ENCODE results near the gene TNIK. TPM values are rescaled to one million over a fixed set of nuclear protein-coding genes. Genes with fewer than 3 reads are reported as not detected.

The TNIK gene
- total and polyA plus RNA-seq, 2 experiments from 2014 or later = 7.4 to 13.8 TPM

DNA sequence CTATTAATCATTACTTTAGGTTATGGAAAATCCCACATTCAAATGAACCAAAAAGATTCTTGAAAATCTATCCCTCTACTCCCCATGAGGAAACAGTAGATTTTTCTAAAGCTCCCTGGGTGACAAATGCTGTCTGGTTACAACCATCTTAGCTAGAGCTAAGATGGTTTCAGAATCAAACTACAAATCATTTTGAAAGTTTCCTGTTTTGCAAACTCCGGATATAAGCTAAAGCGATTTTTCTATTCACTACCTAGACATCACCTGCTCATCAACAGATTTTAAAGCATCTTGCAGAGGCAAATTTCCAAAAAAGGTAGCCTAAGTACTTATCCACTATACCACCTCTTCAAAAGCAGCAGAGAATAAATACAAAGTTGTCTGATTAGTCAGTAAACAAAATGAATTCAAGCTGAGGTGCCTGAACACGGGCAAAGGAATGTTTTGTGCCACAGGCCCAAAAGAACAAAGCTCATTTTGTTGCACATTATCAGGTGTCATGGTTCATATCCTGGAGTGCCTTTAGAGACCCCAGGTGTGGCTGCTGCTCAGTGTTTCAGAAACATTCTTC is 204.9 kb downstream of the TNIK start:
- TF ChIP-seq EZH2 (IDR thresholded peaks at IDR 0.05; ENCODE audit: borderline replicate concordance) (no peak), EZH2phosphoT487 (IDR thresholded peaks at IDR 0.05; ENCODE audit: low read depth, severe bottlenecking, unreplicated experiment) (no peak)
- TF ChIP-seq, protein P1, sequence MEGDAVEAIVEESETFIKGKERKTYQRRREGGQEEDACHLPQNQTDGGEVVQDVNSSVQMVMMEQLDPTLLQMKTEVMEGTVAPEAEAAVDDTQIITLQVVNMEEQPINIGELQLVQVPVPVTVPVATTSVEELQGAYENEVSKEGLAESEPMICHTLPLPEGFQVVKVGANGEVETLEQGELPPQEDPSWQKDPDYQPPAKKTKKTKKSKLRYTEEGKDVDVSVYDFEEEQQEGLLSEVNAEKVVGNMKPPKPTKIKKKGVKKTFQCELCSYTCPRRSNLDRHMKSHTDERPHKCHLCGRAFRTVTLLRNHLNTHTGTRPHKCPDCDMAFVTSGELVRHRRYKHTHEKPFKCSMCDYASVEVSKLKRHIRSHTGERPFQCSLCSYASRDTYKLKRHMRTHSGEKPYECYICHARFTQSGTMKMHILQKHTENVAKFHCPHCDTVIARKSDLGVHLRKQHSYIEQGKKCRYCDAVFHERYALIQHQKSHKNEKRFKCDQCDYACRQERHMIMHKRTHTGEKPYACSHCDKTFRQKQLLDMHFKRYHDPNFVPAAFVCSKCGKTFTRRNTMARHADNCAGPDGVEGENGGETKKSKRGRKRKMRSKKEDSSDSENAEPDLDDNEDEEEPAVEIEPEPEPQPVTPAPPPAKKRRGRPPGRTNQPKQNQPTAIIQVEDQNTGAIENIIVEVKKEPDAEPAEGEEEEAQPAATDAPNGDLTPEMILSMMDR (IDR thresholded peaks at IDR 0.05; ENCODE audit: poor library complexity) = no peak
- Histone ChIP-seq H3K9me3 (ENCODE audit: low read depth) (no peaks in the 10 kb centered on the region), H3K4me2 (no peak overlapping the region), H3K27ac (no peak overlapping the region), H3K4me1 (ENCODE audit: insufficient read depth) (peaks cover 5% of the 10 kb centered on the region), H3K4me3 (no peak overlapping the region), H2AFZ (no peak overlapping the region), H3K9me2 (replicated peaks; ENCODE audit: insufficient read depth) (no peaks in the 10 kb centered on the region), H3K79me2 (peaks cover 13% of the 10 kb centered on the region), H3K27me3 (no peaks in the 10 kb centered on the region), H4K20me1 (ENCODE audit: insufficient read depth, poor library complexity, severe bottlenecking) (no peaks in the 10 kb centered on the region), H3K36me3 (replicated peaks; ENCODE audit: insufficient read depth, low read depth) (no peaks in the 10 kb centered on the region)
- no peak for DNase-seq (ENCODE audit: low spot score)
- whole genome bisulfite sequencing (ENCODE audit: low lambda C conversion rate, missing lambda C conversion rate) = 66% methylated on average over 3 of the region's 3 CpGs

DNA sequence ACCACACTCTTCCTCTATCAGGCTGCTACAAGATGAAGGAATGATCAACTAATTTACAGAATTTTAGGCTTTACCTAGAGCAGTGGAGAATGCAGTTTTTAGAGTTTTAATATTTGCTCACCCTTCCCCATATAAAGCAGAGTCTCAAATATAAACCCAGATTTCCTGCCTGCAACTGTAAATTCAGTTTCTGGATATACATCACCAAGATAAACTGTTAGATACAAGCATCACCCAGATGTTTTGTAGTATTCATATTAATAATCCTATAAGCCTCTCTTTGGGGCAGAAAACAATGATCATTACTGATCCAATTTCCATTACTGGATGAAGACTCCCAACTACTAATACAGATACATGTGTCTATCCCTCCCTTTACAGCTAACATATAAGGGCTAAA is 205.9 kb downstream of the TNIK start:
- DNase-seq (ENCODE audit: low spot score) = no peak
- H3K4me1 ChIP-seq (ENCODE audit: insufficient read depth) = peaks cover 5% of the 10 kb centered on the region

DNA sequence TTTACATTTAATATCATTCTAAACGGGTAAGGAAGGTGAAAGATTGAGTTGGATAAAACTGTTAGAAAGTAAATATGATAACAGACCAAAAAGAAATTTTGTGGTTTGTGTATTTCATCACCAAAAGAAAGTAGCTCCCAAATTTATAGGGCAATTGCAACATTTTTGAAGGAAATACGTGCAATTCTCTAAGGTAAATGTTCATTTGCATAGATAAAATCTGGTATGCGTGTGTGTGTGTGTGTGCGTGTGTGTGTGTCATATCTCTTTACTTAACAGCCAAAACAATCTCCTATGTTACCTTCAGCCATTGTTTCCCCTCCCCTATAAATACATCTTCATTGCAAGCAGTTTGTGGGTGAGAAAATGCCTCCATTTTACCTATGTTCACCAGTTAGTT is 208.4 kb downstream of the TNIK start:
- DNase-seq (ENCODE audit: low spot score) = no peak
- Histone ChIP-seq H3K4me2 (no peak overlapping the region), H3K27ac (no peak overlapping the region), H3K36me3 (replicated peaks; ENCODE audit: insufficient read depth, low read depth) (no peaks in the 10 kb centered on the region), H3K79me2 (peaks cover 7% of the 10 kb centered on the region), H3K9me2 (replicated peaks; ENCODE audit: insufficient read depth) (no peaks in the 10 kb centered on the region), H2AFZ (no peak overlapping the region), H3K27me3 (no peaks in the 10 kb centered on the region), H3K4me1 (ENCODE audit: insufficient read depth) (peaks cover 5% of the 10 kb centered on the region), H4K20me1 (ENCODE audit: insufficient read depth, poor library complexity, severe bottlenecking) (no peaks in the 10 kb centered on the region), H3K4me3 (no peak overlapping the region), H3K9me3 (ENCODE audit: low read depth) (no peaks in the 10 kb centered on the region)
- 83% methylated on average over 4 of the region's 4 CpGs for WGBS (ENCODE audit: low lambda C conversion rate, missing lambda C conversion rate)
- TF ChIP-seq EZH2 (IDR thresholded peaks at IDR 0.05; ENCODE audit: borderline replicate concordance) = no peak
- TF ChIP-seq EZH2phosphoT487 (IDR thresholded peaks at IDR 0.05; ENCODE audit: low read depth, severe bottlenecking, unreplicated experiment) = no peak

More for the DNA sequence above, 205.9 kb downstream of the TNIK start:
- no peak overlapping the region for H3K4me2 ChIP-seq
- no peak overlapping the region for H3K27ac ChIP-seq
- no peaks in the 10 kb centered on the region for H4K20me1 ChIP-seq (ENCODE audit: insufficient read depth, poor library complexity, severe bottlenecking)
- no peak overlapping the region for H3K4me3 ChIP-seq
- TF ChIP-seq, protein P1 (IDR thresholded peaks at IDR 0.05; ENCODE audit: poor library complexity) = no peak
- TF ChIP-seq EZH2phosphoT487 (IDR thresholded peaks at IDR 0.05; ENCODE audit: low read depth, severe bottlenecking, unreplicated experiment) (no peak), EZH2 (IDR thresholded peaks at IDR 0.05; ENCODE audit: borderline replicate concordance) (no peak)
- no peaks in the 10 kb centered on the region for H3K27me3 ChIP-seq
- no peaks in the 10 kb centered on the region for H3K9me3 ChIP-seq (ENCODE audit: low read depth)
- H3K79me2 ChIP-seq = peaks cover 13% of the 10 kb centered on the region
- no peaks in the 10 kb centered on the region for H3K9me2 ChIP-seq (replicated peaks; ENCODE audit: insufficient read depth)
- H3K36me3 ChIP-seq (replicated peaks; ENCODE audit: insufficient read depth, low read depth) = no peaks in the 10 kb centered on the region
- no peak overlapping the region for H2AFZ ChIP-seq

DNA sequence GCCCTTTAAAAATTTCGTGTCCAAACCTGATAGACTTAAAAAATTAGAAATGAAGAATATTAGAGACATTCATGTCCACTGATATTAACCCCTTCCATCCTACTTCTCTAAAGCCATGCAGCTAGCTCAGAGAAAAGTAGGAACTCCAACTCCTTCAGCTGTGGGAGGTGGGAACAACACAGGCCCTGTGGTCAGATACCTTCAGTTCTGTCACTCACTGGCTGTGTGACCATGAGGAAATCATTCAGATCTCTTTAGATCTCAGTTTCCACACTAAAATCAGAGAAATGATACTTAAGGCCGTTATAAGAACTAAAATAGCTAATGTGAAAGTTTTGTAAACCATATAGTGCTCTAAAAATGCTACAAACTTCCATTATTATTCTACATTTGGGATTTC is 209.8 kb downstream of the TNIK start:
- TF ChIP-seq, protein P1 (IDR thresholded peaks at IDR 0.05; ENCODE audit: poor library complexity) = no peak
- TF ChIP-seq EZH2 (IDR thresholded peaks at IDR 0.05; ENCODE audit: borderline replicate concordance) (no peak), EZH2phosphoT487 (IDR thresholded peaks at IDR 0.05; ENCODE audit: low read depth, severe bottlenecking, unreplicated experiment) (no peak)

More for the DNA sequence above, 209.8 kb downstream of the TNIK start:
- H3K4me2 ChIP-seq = no peak overlapping the region
- no peaks in the 10 kb centered on the region for H3K9me2 ChIP-seq (replicated peaks; ENCODE audit: insufficient read depth)
- DNase-seq (ENCODE audit: low spot score) = no peak
- no peaks in the 10 kb centered on the region for H3K27me3 ChIP-seq
- no peaks in the 10 kb centered on the region for H3K36me3 ChIP-seq (replicated peaks; ENCODE audit: insufficient read depth, low read depth)
- peaks cover 3% of the 10 kb centered on the region for H3K79me2 ChIP-seq
- 96% methylated on average over 2 of the region's 2 CpGs for WGBS (ENCODE audit: low lambda C conversion rate, missing lambda C conversion rate)
- no peak overlapping the region for H3K27ac ChIP-seq
- no peaks in the 10 kb centered on the region for H4K20me1 ChIP-seq (ENCODE audit: insufficient read depth, poor library complexity, severe bottlenecking)
- no peaks in the 10 kb centered on the region for H3K9me3 ChIP-seq (ENCODE audit: low read depth)
- H3K4me3 ChIP-seq = no peak overlapping the region
- no peak overlapping the region for H2AFZ ChIP-seq
- H3K4me1 ChIP-seq (ENCODE audit: insufficient read depth) = peaks cover 1% of the 10 kb centered on the region

Data from hepatocyte (in vitro differentiated cells).